Tibial artery (tissue), 4 donors: ENCODE measurements around the gene BABAM2.

Experiments
- DNase-seq, 2 donors: peaks; one replicate each; pipeline ENCODE4 v3.0.0-alpha.2; 2019
- H3K27ac ChIP-seq, 2 donors: fragments of 200-600 bp; sonication (generic) in 1 of 2; 1 replicate in 1 of 2; 2 replicates in 1 of 2; pipeline ENCODE4 v1.5.1; 2018 to 2019; ENCODE audit warnings: mild to moderate bottlenecking in 1 of 2
- H3K27me3 ChIP-seq, 2 donors: fragments of 200-600 bp; sonication (generic) in 1 of 2; one replicate each; pipeline versions ENCODE4 v1.5.1 to v1.6.0; 2016 to 2019
- H3K36me3 ChIP-seq, 3 donors: fragments of 200-600 bp; sonication (generic) in 2 of 3; one replicate each; pipeline ENCODE4 v1.5.1; 2016 to 2019; ENCODE audit warnings: mild to moderate bottlenecking in 2 of 3
- H3K4me1 ChIP-seq, 4 donors: fragments of 200-600 bp; sonication (generic) in 2 of 4; 1 replicate in 3 of 4; 2 replicates in 1 of 4; pipeline ENCODE4 v1.5.1; 2016 to 2019
- H3K4me3 ChIP-seq, 2 donors: fragments of 200-600 bp; sonication (generic) in 1 of 2; 1 replicate in 1 of 2; 2 replicates in 1 of 2; pipeline ENCODE4 v1.5.1; 2018 to 2019; ENCODE audit warnings: mild to moderate bottlenecking in 2 of 2
- H3K9me3 ChIP-seq, 3 donors: fragments of 200-600 bp; sonication (generic) in 1 of 3; one replicate each; pipeline ENCODE4 v1.5.1; 2016 to 2019
- CTCF ChIP-seq, 2 experiments: fragments of 200-600 bp in 1 of 2; fragments of 450-650 bp in 1 of 2; IDR thresholded peaks; one replicate each; pipeline ENCODE4 v1.5.1; 2017 to 2019; ENCODE audit warnings: antibody characterized with exemption in 2 of 2, mild to moderate bottlenecking in 1 of 2, moderate library complexity in 1 of 2
- intact Hi-C: fragments of 100-400 bp; cut with DNase I; formaldehyde crosslinking; loops from one replicate; pipeline ENCODE4 v1.15.0; 2023; ENCODE audit warnings: low total_unique reads

Gene BABAM2

GRCh38 chr2:28160986-28161425, 270.5 kb downstream of the BABAM2 start:
- TF ChIP-seq CTCF (IDR thresholded peaks at IDR 0.05) = no peak
- H3K4me3 ChIP-seq = no peak overlapping the region
- no peaks in the 10 kb centered on the region for H3K27me3 ChIP-seq
- peaks cover 0 to 3% (median 0%) of the 10 kb centered on the region in 3 donors for H3K9me3 ChIP-seq
- DNase-seq = no peak
- H3K36me3 ChIP-seq = peaks cover 0 to under 1% (median 0%) of the 10 kb centered on the region in 3 donors
- H3K4me1 ChIP-seq = peaks cover 0 to 29% (median 13%) of the 10 kb centered on the region in 4 donors
- intact Hi-C loops = no loop called here
- H3K27ac ChIP-seq = no peak overlapping the region

DNA sequence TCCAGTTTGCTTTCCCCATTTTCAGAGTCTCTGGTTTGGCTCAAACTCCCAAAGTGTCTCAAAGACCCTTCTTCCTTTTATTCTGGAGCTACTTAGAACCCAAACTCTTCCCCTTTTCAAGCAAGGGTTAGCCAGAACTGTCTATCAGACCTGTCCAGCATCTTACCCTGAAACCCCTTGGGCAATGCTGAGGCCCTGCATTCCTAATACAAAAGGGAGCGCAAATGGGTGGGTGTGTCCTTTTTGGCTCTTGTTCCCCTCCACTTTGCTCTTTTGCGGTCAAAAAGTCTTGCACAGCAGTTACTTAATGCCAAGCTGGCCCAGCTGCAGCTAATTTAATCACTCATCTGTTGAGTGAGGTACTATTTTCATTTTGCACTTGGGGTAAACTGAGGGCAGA, 270.9 kb downstream of the BABAM2 start:
- intact Hi-C loops = no loop called here
- H3K9me3 ChIP-seq = no peaks in the 10 kb centered on the region
- no peaks in the 10 kb centered on the region for H3K27me3 ChIP-seq
- no peak for DNase-seq
- H3K4me1 ChIP-seq = peaks cover 0 to 29% (median 13%) of the 10 kb centered on the region in 4 donors
- no peak for TF ChIP-seq CTCF (IDR thresholded peaks at IDR 0.05)
- H3K4me3 ChIP-seq = no peak overlapping the region
- no peaks in the 10 kb centered on the region for H3K36me3 ChIP-seq
- H3K27ac ChIP-seq = no peak overlapping the region

DNA sequence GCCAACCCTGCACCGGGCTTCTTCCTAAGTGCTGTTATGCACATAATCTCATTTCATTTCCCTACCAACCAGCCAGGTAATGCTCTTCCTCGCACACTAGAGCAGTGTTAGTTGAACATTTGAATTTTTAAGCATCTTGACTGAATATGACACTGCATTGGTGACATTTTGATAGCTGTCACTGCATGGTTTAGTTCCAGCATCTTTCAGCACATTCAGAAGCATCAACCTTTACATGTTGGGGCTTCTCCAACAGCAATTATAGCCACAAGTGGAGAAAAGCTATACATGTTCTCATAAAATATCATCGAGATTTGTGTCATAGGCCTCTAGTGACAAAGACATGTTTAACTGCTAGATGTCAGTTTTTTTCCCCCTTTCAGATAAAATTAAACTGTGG, 272.0 kb downstream of the BABAM2 start:
- no peak for DNase-seq
- no peak overlapping the region for H3K4me3 ChIP-seq
- no peaks in the 10 kb centered on the region for H3K27me3 ChIP-seq
- intact Hi-C loops = no loop called here
- H3K9me3 ChIP-seq = no peaks in the 10 kb centered on the region
- no peaks in the 10 kb centered on the region for H3K36me3 ChIP-seq
- no peak for TF ChIP-seq CTCF (IDR thresholded peaks at IDR 0.05)
- H3K4me1 ChIP-seq = peaks cover 0 to 29% (median 13%) of the 10 kb centered on the region in 4 donors
- no peak overlapping the region for H3K27ac ChIP-seq

GRCh38 chr2:28163028-28163427, 272.5 kb downstream of the BABAM2 start:
- no peak overlapping the region for H3K4me3 ChIP-seq
- no peaks in the 10 kb centered on the region for H3K9me3 ChIP-seq
- TF ChIP-seq CTCF (IDR thresholded peaks at IDR 0.05) = no peak
- no peaks in the 10 kb centered on the region for H3K27me3 ChIP-seq
- peaks cover 0 to 29% (median 13%) of the 10 kb centered on the region in 4 donors for H3K4me1 ChIP-seq
- no peak overlapping the region for H3K27ac ChIP-seq
- no peak for DNase-seq
- intact Hi-C loops = no loop called here
- no peaks in the 10 kb centered on the region for H3K36me3 ChIP-seq

DNA sequence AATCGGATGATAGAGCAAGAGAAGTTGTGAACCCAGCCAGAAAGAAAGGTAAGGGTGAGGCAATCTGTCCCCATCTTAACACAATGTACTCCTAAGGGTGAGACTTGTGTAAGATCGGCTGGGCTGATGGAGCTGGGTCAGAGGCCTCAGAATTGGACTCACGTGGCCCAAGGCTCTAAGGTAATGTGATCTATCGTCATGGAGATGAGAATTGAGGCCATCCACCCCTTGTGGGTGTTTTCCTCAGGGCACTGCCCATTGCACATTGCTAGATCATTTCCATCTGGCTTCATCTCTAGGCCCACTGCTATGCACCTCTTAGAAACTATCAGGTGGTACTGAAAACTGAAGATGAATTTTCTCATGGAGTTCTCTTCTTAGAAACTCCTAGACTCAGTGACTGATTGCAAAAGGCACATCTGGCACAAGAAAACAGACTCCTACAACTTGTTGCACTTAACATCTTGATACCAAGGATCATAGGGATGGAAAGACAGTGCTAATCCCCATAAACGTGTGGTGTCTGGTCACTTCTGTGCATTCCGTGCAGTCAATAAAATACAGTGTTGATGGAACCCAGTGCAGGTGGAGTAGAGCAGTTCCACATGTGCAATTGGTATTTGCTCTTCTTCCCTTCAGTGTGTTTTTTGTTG, 273.2 kb downstream of the BABAM2 start:
- Histone ChIP-seq H3K27ac (peak overlapping the region in 1 of 2 donors; percentile 49), H3K27me3 (no peaks in the 10 kb centered on the region), H3K9me3 (no peaks in the 10 kb centered on the region), H3K4me3 (no peak overlapping the region), H3K4me1 (peaks cover 0 to 29% (median 13%) of the 10 kb centered on the region in 4 donors), H3K36me3 (no peaks in the 10 kb centered on the region)
- no peak for TF ChIP-seq CTCF (IDR thresholded peaks at IDR 0.05)
- no peak for DNase-seq
- intact Hi-C loops = no loop called here
